HG02763 (cell line): ENCODE results near the gene DEFB131B.
A peak's percentile ranks its signal among the peaks of the same experiment; 100 is the strongest.
"Not testable (repeated sequence)": the region's sequence is repeated elsewhere in the genome, so short reads cannot be mapped to it uniquely, and the experiment has no call there.

Experiments
- ATAC-seq: cut with Tn5 transposase; IDR thresholded peaks from one replicate; pipeline ENCODE4 v1.9.1; 2021; ENCODE audit warnings: mild to moderate bottlenecking, moderate library complexity; ENCODE audit not compliant: unreplicated experiment

DEFB131B gene

DNA sequence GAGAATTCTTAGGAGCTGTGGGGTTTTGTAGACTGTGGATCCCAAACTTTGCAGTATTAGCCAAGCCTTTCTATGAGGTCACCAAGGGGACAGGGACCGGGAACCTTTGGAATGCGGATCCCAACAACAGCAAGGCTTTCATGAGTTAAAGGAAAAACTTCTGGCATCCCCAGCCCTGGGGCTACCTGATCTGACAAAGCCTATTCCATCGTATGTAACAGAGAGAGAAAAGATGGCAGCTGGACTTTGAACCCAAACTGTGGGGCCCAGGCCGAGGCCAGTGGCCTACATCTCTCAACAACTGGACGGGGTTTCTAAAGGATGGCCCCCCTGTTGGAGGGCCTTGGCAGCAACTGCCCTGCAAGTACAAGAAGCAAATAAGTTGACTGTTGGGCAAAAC, 32.5 kb downstream of the DEFB131B start:
- ATAC-seq, result not testable (repeated sequence)

DNA sequence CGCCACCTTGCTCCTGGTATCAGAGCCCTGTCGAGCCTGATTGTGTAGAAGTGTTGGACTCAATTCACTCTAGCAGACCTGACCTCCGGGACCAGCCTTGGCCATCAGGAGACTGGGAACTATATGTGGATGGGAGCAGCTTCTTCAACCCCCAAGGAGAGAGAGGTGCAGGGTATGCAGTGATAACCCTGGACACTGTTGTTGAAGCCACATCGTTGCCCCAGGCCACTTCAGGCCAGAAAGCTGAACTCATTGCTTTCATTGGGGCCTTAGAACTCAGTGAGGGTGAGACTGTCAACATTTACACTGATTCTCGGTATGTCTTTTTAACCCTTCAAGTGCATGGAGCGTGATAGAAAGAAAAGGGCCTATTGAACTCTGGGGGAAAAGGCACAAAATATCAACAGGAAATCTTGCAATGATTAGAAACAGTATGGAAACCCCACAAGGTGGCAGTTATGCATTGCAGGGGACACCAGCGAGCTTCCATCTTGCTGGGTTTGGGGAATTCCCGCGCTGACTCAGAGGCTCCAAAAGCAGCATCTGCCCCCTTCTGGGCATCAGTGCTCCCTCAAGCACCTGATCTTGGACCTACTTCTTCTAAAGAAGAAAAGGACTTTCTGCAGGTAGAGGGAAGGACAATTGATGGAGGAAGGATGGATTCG, 33.2 kb downstream of the DEFB131B start:
- not testable (repeated sequence) for ATAC-seq

DNA sequence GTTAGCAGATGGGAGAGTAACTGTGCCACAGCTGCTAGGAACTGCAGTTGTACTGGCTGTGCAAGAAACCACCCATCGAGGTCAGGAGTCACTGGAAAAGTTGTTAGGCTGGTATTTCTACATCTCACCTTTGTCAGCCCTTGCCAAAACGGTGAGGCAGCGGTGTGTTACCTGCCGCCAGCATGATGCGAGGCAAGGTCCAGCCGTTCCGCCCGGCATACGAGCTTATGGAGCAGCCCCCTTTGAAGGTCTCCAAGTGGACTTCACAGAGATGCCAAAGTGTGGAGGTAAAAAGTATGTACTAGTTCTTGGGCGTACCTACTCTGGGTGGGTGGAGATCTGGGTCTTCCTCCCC, 33.7 kb downstream of the DEFB131B start:
- not testable (repeated sequence) for ATAC-seq

DNA sequence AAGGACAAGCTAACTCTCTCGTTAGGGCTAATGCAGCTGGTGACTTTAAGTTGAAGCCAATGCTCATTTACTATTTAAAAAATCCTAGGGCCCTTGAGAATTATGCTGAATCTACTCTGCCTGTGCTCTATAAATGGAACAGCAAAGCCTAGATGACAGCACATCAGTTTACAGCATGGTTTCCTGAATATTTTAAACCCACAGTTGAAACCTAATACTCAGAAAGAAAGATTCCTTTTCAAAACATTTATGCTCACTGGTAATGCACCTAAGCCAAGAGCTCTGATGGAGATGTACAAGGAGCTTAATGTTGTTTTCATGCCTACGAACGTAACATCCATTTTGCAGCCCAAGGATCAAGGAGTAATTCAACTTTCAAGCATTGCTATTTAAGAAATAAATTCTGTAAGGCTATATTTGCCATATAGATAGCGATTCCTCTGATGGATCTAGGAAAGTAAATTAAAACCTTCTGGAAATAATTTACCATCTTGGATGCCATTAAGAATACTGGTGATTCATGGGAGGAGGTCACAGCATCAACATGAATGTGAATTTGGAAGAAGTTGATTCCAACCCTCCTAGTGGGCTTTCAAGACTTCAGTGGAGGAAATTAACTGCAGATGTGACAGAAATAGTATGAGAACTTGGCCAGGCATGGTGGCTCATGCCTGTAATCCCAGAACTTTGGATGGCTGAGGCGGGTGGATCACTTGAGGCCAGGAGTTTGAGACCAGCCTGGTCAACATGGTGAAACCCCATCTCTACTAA, 35.7 kb downstream of the DEFB131B start:
- no peak for ATAC-seq

DNA sequence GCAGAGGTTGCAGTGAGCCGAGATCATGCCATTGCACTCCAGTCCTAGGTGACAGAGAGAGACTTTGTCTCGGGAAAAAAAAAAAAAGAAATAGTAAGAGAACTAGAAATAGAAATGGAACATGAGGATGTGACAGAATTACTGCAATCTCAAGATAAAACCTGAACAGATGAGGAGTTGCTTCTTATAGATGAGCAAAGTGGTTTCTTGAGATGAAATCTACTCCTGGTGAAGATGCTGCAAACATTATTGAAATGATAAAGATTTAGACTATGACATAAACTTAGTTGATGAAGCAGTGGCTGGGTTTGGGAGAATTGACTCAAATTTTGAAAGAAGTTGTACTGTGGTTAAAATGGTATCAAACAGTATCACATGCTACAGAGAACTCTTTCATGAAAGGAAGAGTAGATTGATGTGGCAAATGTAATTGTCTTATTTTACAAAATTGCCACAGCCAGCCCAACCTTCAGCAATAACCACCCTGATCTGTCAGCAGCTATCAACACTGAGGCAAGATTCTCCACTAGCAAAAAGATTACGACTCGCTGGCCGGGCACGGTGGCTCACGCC, 36.5 kb downstream of the DEFB131B start:
- no peak for ATAC-seq

DNA sequence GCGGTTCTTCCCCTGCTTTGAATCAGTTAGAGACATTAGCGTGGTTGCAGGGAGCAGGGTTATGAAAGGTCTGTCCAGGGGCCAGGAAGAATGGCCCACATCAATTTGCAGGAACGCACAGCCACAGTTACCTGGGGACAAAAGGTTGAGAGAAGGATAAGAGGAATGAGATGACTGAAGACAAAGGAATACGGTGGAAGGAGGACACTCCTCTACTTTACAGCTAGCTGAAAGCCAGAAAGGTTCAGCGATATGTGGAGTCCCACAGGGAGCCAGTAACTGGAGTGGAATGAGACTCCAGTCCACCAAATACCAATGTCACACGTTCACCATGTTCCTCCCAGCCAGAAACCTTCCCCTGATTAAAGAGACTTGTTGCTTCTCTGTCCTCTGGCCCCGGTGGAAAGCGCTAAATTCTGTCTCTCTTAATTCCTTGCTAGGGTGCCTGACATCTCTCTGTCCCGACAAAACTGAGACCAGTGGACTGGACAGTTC, 39.4 kb downstream of the DEFB131B start:
- ATAC-seq, result no peak

DNA sequence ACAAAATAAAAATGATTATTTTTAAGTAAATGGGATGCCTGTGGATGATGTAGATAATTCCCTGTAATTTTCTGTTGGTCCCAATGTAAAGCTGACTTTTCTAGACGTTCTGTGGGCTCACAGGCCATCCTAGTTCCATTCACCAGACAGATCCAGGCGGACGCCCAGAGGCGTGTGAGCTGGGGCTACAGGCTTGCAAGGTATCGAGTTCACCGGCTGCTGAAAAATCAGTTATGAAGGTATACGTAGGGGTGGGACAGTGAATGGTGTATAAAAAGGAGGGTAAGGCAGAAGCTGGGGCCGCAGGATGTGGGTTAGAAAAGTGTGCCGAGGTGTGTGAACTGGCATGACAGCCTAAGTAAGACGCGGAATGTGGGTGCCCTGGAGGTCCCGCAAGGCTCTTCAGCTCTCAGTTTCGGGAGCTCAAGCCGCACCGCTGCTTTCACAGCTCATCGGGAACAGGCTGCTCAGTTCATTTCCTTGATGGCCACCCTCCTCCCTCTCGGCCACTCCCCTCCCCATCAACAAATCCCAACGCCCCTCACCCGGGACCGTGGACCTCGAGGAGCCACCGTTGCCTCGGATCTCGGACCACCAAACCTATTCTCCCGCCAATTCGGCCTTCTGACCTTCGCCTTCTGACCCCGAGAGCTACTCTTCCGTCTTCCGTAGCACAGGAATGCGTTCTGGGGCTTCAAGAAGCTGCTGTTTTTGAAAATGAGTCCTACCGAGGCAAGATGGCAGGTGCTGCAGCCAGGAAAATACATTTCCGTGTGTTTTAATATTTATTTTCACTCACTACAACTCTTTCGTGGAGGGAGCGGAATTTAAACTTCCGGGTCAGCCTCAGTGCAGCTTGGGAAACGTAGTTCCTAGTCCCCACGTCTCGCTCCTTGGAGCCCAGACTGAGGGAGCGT, 49.8 kb downstream of the DEFB131B start, which contains the start of gene XNDC1N:
TSS of gene XNDC1N (minus strand) at position 775 of the 917 bp plus-strand sequence. CDS start 5,241 bp downstream, outside the sequence.
- peak; percentile 73 for ATAC-seq

DNA sequence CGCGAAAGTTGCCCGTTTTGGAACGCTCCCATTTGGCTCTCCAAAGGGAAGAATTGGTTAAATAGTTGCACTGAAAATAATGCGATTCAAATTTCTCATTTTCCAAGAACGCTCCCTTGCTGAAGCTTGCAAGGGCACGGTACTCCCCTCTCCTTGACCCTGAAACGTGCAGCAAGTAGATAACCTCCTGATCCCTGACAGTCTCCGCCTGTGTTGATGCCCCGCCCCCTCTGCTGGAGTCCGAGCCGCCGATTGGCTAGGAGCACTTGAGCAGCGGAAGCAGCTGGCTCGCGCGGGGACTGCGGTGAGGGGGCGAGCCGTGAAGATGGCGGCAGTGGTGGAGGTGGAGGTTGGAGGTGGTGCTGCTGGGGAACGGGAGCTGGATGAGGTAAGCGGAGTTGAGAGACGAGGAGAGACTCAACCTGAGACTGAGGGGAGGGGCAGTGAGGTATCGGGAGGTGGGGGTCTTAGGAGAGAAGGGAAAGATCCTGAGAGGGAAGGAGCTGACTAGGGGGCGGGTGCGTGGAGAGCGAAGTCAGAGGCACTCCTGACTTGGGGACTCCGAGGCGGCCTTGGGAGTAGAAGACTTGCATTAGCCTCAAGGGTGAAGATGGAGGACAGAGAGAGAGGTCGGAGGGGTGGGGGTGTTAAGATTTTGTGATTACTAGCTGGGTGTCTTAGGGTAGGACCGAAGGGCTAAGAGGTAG, 50.6 kb downstream of the DEFB131B start, which contains the start of gene RNF121:
TSS of gene RNF121 (plus strand) at position 310 of the 707 bp plus-strand sequence. CDS start at position 326, 16 bp downstream.
- peak; percentile 75 for ATAC-seq

DNA sequence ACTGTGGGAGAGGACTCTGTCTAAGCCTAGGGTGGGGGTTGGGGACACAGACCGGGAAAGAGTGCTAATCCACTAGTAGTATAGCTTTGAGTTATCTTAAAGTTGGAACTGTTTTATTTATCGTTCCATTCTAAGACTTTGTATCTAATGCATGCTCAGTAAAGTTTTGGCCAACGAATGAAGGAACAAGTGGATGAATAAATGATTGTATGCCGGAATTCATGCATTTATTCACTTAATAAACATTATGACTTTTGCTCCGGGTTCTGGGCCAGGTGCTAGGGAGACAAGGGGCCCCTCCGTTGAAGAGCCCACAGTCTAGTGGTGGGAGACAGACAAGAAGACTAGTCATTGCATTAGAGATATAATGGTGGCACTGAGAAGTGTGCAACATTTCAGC, 51.2 kb downstream of the DEFB131B start:
- no peak for ATAC-seq

DNA sequence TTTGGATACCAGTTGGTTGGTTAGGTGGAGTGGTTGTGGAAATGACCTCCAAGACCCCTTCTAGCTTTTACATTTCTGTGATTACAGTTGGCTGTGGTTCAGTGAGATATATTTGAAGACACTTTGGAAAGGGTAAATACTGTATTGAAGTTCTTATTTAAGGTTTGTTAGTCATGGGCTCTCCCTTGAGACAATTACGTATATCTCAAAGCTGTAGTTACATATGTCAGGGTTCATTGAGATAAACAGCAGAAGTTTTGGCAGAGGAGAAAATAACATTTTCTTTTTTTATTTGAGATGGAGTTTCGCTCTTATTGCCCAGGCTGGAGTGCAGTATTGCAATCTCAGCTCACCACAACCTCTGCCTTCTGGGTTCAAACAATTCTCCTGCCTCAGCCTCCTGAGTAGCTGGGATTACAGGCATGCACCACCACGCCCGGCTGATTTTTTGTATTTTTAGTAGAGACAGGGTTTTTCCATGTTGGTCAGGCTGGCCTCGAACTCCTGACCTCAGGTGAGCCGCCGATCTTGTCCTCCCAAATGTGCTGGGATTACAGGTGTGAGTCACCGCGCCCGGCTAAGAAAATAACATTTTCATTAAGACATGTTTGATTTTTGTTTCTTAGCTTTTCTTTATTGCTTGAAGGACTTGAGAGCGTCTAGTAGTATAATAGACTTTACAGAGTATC, 52.4 kb downstream of the DEFB131B start:
- no peak for ATAC-seq

DNA sequence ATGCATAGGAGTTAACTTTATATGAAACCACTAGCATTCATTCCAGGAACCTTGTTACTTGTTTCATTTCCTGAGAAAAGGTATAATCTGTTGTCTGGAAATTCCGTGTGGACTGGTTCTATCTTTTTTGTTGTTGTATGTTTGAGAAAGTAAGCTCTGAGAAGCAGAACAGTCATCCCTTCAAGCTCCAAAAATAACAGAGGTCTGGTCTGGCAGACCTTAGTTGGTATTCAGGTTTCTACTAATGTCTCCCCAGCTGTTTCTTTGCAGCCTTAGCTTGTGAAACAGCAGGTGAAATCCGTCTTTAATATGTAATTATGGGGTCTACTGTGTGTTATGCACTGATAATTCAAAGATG, 53.0 kb downstream of the DEFB131B start:
- ATAC-seq, result no peak

DNA sequence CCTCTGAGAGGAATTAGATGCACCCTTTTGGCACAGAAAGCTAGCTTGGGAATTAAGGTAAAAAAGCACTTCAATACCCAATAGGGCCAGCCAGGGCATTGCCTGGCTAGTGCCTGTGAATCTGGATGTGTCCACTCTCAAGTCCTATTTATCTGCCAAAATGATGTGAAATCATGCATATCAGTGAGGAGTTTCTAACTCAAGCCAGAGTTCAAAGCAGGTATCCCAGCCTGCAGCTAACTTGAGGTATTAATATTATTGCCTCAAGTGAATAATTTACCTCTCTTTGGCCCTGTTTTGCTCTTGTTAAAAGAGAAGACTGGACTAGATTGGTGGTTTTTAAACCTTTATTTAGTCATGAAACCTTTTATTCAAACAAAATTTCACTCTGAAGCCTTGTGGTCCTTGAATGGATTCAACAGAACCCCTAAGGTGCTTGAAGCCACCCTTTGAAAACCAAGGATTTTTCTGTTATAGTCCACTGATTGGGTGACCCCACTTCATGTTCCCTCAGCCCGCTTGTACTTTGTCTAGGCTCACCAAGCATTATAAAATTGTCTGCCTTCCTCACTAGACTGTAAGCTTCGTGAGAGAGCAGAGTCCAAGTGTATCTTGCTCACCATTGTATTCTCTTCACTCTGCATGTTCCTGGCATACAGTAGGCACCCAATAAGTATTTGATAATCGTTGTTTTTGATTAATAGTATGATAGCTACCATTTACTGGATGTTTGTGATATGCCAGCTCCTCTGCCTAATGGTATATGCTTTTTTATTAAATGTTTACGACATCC, 55.1 kb downstream of the DEFB131B start:
- ATAC-seq, result no peak
